Measurements from ENCODE around the gene SOCS4.

SOCS4 gene

GRCh38 chr14:55092341-55092740, 65.3 kb downstream of the SOCS4 start:
- DNase-seq (ENCODE audit: low read depth) = no peak

- DNase-seq (ENCODE audit: low read depth) = no peak
Observed at GRCh38 chr14:55094292-55095157, 67.5 kb downstream of the SOCS4 start.

GRCh38 chr14:55097881-55098560, 71.0 kb downstream of the SOCS4 start:
- peak; percentile 26 for DNase-seq (ENCODE audit: low read depth)

GRCh38 chr14:55098561-55098898, 71.5 kb downstream of the SOCS4 start:
- no peak for DNase-seq (ENCODE audit: low read depth)
